B cell (primary cell): ENCODE data around the gene MYO1B. TPM values are rescaled to one million over a fixed set of nuclear protein-coding genes. Genes with fewer than 3 reads are reported as not detected.

Source experiments
- ATAC-seq: fragments of 200-7000 bp; cut with Tn5 transposase; one replicate; pipeline ENCODE4 v1.10.0; 2021; ENCODE audit warnings: low read depth, mild to moderate bottlenecking, moderate number of reproducible peaks, moderate library complexity
- CTCF ChIA-PET: fragments of 350-600 bp; sonication (Branson Sonifier 250); formaldehyde crosslinking; loops from one replicate; lab custom pipeline; 2021; ENCODE audit warnings: antibody characterized with exemption, inconsistent platforms; lab: Charles Lee
- POLR2A ChIA-PET: fragments of 350-600 bp; sonication (Branson Sonifier 250); formaldehyde crosslinking; loops from one replicate; lab custom pipeline; 2021; ENCODE audit warnings: antibody characterized with exemption; lab: Charles Lee
- DNase-seq: peaks from one replicate; pipeline ENCODE4 v3.0.0; 2013
- H2AFZ ChIP-seq: 2 replicates; pipeline ENCODE4 v1.6.1; 2012; ENCODE audit warnings: mild to moderate bottlenecking, low read depth, low read length; ENCODE audit not compliant: insufficient read depth, poor library complexity, severe bottlenecking
- H3K27ac ChIP-seq, 2 donors: 1 replicate in 1 of 2; 2 replicates in 1 of 2; pipeline ENCODE4 v1.5.1; 2012 to 2013; ENCODE audit warnings: low read length in 2 of 2, mild to moderate bottlenecking in 2 of 2, moderate library complexity in 1 of 2
- H3K27me3 ChIP-seq, 4 experiments: fragments of 200-600 bp in 1 of 4; sonication (generic) in 1 of 4; replicated peaks in 1 of 4; 1 replicate in 2 of 4; 2 replicates in 2 of 4; pipeline versions ENCODE4 v1.6.1 to v1.7.0; 2013 to 2016; ENCODE audit warnings: low read length in 3 of 4, mild to moderate bottlenecking in 2 of 4, mixed read lengths in 1 of 4, moderate library complexity in 1 of 4; ENCODE audit not compliant: insufficient read depth in 4 of 4, control insufficient read depth in 3 of 4; ENCODE audit errors: control extremely low read depth in 1 of 4
- H3K36me3 ChIP-seq, 2 experiments: replicated peaks in 1 of 2; 1 replicate in 1 of 2; 2 replicates in 1 of 2; pipeline versions ENCODE4 v1.6.1 to v1.7.1; 2013; ENCODE audit warnings: low read length in 1 of 2; ENCODE audit not compliant: insufficient read depth in 2 of 2, control insufficient read depth in 1 of 2; ENCODE audit errors: control extremely low read depth in 1 of 2, extremely low read depth in 1 of 2
- H3K4me1 ChIP-seq, 2 donors: fragments of 200-600 bp in 1 of 2; sonication (generic) in 1 of 2; 1 replicate in 1 of 2; 2 replicates in 1 of 2; pipeline versions ENCODE4 v1.5.1 to v1.6.1; 2013 to 2017; ENCODE audit warnings: low read length in 2 of 2; ENCODE audit not compliant: control insufficient read depth in 2 of 2, insufficient read depth in 2 of 2
- H3K4me2 ChIP-seq: replicated peaks from 2 replicates; pipeline ENCODE3; 2012; ENCODE audit warnings: mild to moderate bottlenecking, low read depth, low read length; ENCODE audit not compliant: poor library complexity, severe bottlenecking
- H3K4me3 ChIP-seq, 5 experiments: fragments of 200-600 bp in 1 of 5; sonication (generic) in 1 of 5; 1 replicate in 3 of 5; 2 replicates in 2 of 5; pipeline versions ENCODE4 v1.5.1 to v1.7.0; 2011 to 2016; ENCODE audit warnings: low read length in 4 of 5, mild to moderate bottlenecking in 4 of 5, low read depth in 2 of 5, control low read depth in 1 of 5, moderate library complexity in 1 of 5; ENCODE audit not compliant: insufficient read depth in 1 of 5; ENCODE audit errors: control extremely low read depth in 1 of 5, extremely low read depth in 1 of 5
- H3K79me2 ChIP-seq: fragments of 200-600 bp; sonication (generic); one replicate; pipeline ENCODE4 v1.6.0; 2016; ENCODE audit warnings: low read length; ENCODE audit not compliant: control insufficient read depth, insufficient read depth
- H3K9ac ChIP-seq: fragments of 200-600 bp; sonication (generic); 2 replicates; pipeline ENCODE4 v1.6.1; 2017; ENCODE audit warnings: mild to moderate bottlenecking, low read length, moderate library complexity
- H3K9me3 ChIP-seq, 3 donors: one replicate each; pipeline versions ENCODE4 v1.6.1 to v1.7.1; 2013; ENCODE audit warnings: low read length in 2 of 3; ENCODE audit not compliant: control insufficient read depth in 2 of 3, insufficient read depth in 1 of 3; ENCODE audit errors: control extremely low read depth in 1 of 3
- H4K20me1 ChIP-seq: 2 replicates; pipeline ENCODE4 v1.6.0; 2012; ENCODE audit warnings: mild to moderate bottlenecking, low read length; ENCODE audit not compliant: insufficient read depth, control insufficient read depth, poor library complexity, severe bottlenecking
- H3K27ac Mint-ChIP-seq: one replicate; pipeline ENCODE4 v1.8.0; 2021; ENCODE audit warnings: mixed read lengths
- H3K27me3 Mint-ChIP-seq: one replicate; pipeline ENCODE4 v1.8.0; 2021; ENCODE audit warnings: mixed read lengths
- H3K4me1 Mint-ChIP-seq: one replicate; pipeline ENCODE4 v1.8.0; 2021; ENCODE audit warnings: mixed read lengths
- H3K4me3 Mint-ChIP-seq: one replicate; pipeline ENCODE4 v1.8.0; 2021; ENCODE audit warnings: mixed read lengths
- H3K9me3 Mint-ChIP-seq: one replicate; pipeline ENCODE4 v1.8.0; 2022; ENCODE audit warnings: mixed read lengths; ENCODE audit not compliant: insufficient read depth
- EZH2 ChIP-seq: IDR thresholded peaks from 2 replicates; pipeline ENCODE4 v1.6.1; 2012; ENCODE audit warnings: borderline replicate concordance, low read depth, mild to moderate bottlenecking, moderate library complexity, low read length; ENCODE audit not compliant: insufficient read depth, poor library complexity, severe bottlenecking
- intact Hi-C: fragments of 100-400 bp; cut with micrococcal nuclease; formaldehyde crosslinking; loops from one replicate; pipeline ENCODE4 v1.10.0; 2022
- polyA plus RNA-seq: library from polyadenylated mRNA; depleted of rRNA; stranded (reverse); fragments of >200 nt; gene quantifications from 2 replicates; pipeline ENCODE4 v1.2.3, GENCODE V29; 2012
- total RNA-seq, 2 donors: library from RNA; stranded (reverse); fragments of 120-200 nt in 1 of 2; gene quantifications; 1 replicate in 1 of 2; 2 replicates in 1 of 2; pipeline versions ENCODE4 v1.2.3 to v1.2.4, GENCODE V29; 2013 to 2022
- TF ChIP-seq, protein P1 (sequence below): fragments of 200-600 bp; IDR thresholded peaks from one replicate; pipeline ENCODE4 v1.8.0; 2022; ENCODE audit warnings: antibody characterized with exemption, mild to moderate bottlenecking

MYO1B gene
- total and polyA plus RNA-seq, 2 donors (not counting 1 experiment from before 2014, with no cell fraction given), result 0.67 to 4.4 TPM

DNA sequence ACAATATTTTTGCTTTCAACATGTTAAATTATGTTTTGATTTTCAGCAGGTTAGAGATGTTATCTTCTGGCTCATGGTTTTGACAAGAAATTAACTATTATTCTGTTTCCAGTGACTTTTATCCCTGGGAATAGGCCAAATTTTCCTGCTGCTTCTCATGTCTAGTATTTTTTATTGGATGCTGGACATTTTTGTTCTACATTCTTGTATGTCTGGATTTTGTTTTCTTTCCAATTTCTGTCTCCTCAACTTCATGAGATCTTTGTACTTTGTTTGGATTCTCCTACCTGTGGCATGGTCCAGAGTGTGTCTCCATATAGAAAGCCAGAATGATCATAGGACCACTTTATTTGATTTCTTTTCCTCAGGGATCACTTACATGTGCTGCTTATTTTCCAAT is 33.1 kb upstream of the MYO1B start:
- ChIA-PET CTCF (no interaction called here), POLR2A (no interaction called here)
- H3K4me3 Mint-ChIP-seq, result no peak overlapping the region
- Histone ChIP-seq H3K27me3 (no peaks in the 10 kb centered on the region), H3K9me3 (peaks cover 0 to 10% (median 0%) of the 10 kb centered on the region in 3 donors), H3K36me3 (no peaks in the 10 kb centered on the region), H2AFZ (no peak overlapping the region), H3K79me2 (no peaks in the 10 kb centered on the region), H3K4me1 (no peaks in the 10 kb centered on the region), H3K27ac (no peak overlapping the region), H3K4me3 (no peak overlapping the region), H3K4me2 (no peak overlapping the region), H3K9ac (no peak overlapping the region), H4K20me1 (no peaks in the 10 kb centered on the region)
- DNase-seq (no peak), ATAC-seq (no peak)
- intact Hi-C loops, result no loop called here
- H3K4me1 Mint-ChIP-seq, result no peaks in the 10 kb centered on the region
- TF ChIP-seq, protein P1, sequence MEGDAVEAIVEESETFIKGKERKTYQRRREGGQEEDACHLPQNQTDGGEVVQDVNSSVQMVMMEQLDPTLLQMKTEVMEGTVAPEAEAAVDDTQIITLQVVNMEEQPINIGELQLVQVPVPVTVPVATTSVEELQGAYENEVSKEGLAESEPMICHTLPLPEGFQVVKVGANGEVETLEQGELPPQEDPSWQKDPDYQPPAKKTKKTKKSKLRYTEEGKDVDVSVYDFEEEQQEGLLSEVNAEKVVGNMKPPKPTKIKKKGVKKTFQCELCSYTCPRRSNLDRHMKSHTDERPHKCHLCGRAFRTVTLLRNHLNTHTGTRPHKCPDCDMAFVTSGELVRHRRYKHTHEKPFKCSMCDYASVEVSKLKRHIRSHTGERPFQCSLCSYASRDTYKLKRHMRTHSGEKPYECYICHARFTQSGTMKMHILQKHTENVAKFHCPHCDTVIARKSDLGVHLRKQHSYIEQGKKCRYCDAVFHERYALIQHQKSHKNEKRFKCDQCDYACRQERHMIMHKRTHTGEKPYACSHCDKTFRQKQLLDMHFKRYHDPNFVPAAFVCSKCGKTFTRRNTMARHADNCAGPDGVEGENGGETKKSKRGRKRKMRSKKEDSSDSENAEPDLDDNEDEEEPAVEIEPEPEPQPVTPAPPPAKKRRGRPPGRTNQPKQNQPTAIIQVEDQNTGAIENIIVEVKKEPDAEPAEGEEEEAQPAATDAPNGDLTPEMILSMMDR, result no peak
- no peak for TF ChIP-seq EZH2
- H3K27ac Mint-ChIP-seq, result no peak overlapping the region
- H3K27me3 Mint-ChIP-seq, result no peaks in the 10 kb centered on the region
- H3K9me3 Mint-ChIP-seq, result peaks cover 9% of the 10 kb centered on the region

DNA sequence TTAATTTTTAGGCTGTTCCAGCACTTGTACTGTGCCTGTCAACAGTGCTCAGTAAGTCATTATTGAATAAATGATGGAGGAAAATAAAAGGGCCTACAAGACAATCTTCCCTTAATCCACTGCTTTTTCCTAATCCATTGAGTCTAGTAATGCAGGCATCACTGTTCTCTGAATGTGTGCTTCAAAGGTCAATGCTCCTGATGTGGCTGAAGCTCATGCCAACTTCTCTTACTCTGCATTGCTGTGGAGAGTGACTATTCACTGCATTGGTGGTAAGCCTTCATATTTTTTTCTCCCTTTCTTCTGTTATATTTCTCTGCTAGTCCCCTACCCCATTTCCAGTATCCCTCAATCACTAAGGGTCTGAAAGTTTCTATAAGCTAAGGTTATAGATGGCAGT is 31.9 kb upstream of the MYO1B start:
- Mint-ChIP-seq H3K27me3 (peaks cover 3% of the 10 kb centered on the region), H3K4me3 (no peak overlapping the region), H3K9me3 (peaks cover 9% of the 10 kb centered on the region), H3K27ac (no peak overlapping the region), H3K4me1 (no peaks in the 10 kb centered on the region)
- no peak for TF ChIP-seq EZH2
- TF ChIP-seq, protein P1, result no peak
- Histone ChIP-seq H2AFZ (no peak overlapping the region), H3K4me3 (no peak overlapping the region), H4K20me1 (no peaks in the 10 kb centered on the region), H3K27me3 (no peaks in the 10 kb centered on the region), H3K9me3 (peaks cover 0 to 10% (median 0%) of the 10 kb centered on the region in 3 donors), H3K79me2 (no peaks in the 10 kb centered on the region), H3K9ac (no peak overlapping the region), H3K4me2 (no peak overlapping the region), H3K36me3 (no peaks in the 10 kb centered on the region), H3K27ac (no peak overlapping the region), H3K4me1 (no peaks in the 10 kb centered on the region)
- POLR2A ChIA-PET, result no interaction called here
- DNase-seq, result no peak
- CTCF ChIA-PET, result interaction anchor here (1.1 kb wide), 1 partner anchor 39 kb away, joined by 3 read pairs; no protein-coding TSS in a partner anchor
- ATAC-seq, result no peak
- intact Hi-C loops, result no loop called here
